Right lung (tissue), 10 donors: ENCODE results near the gene SPTBN1. TPM values are rescaled to one million over a fixed set of nuclear protein-coding genes. Genes with fewer than 3 reads are reported as not detected.
A peak's percentile ranks its signal among the peaks of the same experiment; 100 is the strongest.

Experiments
- DNase-seq, 2 donors: peaks; one replicate each; pipeline ENCODE4 v3.0.0-alpha.2; 2013
- long read RNA-seq, 8 donors: transcript quantifications; one replicate each; lab custom pipeline, GENCODE V29; 2026
- polyA plus RNA-seq, 5 donors: library from polyadenylated mRNA; unstranded; fragments of 120-200 nt; gene quantifications; one replicate each; pipeline versions ENCODE4 v1.2.1 to v1.2.3, GENCODE V29; 2013; ENCODE audit warnings: inconsistent platforms in 1 of 5, low replicate concordance in 1 of 5; ENCODE audit not compliant: insufficient read length in 5 of 5, insufficient read depth in 1 of 5

SPTBN1 gene
- polyA plus RNA-seq, result 100 to 1,000 TPM; 413 to 552 (median 522) TPM
- long read RNA-seq, donor 1, full-length matches to known transcripts, result 47 of 147 reads
- long read RNA-seq, donor 1, partial matches to known transcripts, result 100 of 147 reads
- long read RNA-seq, donor 1, other reads (novel, unspliced or antisense), result 0 of 147 reads
- long read RNA-seq, donor 2, full-length matches to known transcripts, result 15 of 321 reads
- long read RNA-seq, donor 2, partial matches to known transcripts, result 306 of 321 reads
- long read RNA-seq, donor 2, other reads (novel, unspliced or antisense), result 0 of 321 reads
- long read RNA-seq, donor 3, transcript SPTBN1-204 (4 exons, 3,332 nt), result major isoform, 31 of 72 reads
- long read RNA-seq, donor 3, partial matches to known transcripts, result 41 of 72 reads
- long read RNA-seq, donor 3, other reads (novel, unspliced or antisense), result 0 of 72 reads
- long read RNA-seq, donor 4, transcript SPTBN1-204 (4 exons, 3,332 nt), result major isoform, 32 of 509 reads
- long read RNA-seq, donor 4, partial matches to known transcripts, result 477 of 509 reads
- long read RNA-seq, donor 4, other reads (novel, unspliced or antisense), result 0 of 509 reads
- long read RNA-seq, donor 5, full-length matches to known transcripts, result 38 of 764 reads
- long read RNA-seq, donor 5, partial matches to known transcripts, result 726 of 764 reads
- long read RNA-seq, donor 5, other reads (novel, unspliced or antisense), result 0 of 764 reads
- long read RNA-seq, donor 6, full-length matches to known transcripts, result 33 of 113 reads
- long read RNA-seq, donor 6, partial matches to known transcripts, result 80 of 113 reads
- long read RNA-seq, donor 6, other reads (novel, unspliced or antisense), result 0 of 113 reads
- long read RNA-seq, donor 7, transcript SPTBN1-204 (4 exons, 3,332 nt), result major isoform, 30 of 92 reads
- long read RNA-seq, donor 7, partial matches to known transcripts, result 62 of 92 reads
- long read RNA-seq, donor 7, other reads (novel, unspliced or antisense), result 0 of 92 reads
- long read RNA-seq, donor 8, transcript SPTBN1-204 (4 exons, 3,332 nt), result major isoform, 7 of 21 reads
- long read RNA-seq, donor 8, partial matches to known transcripts, result 14 of 21 reads
- long read RNA-seq, donor 8, other reads (novel, unspliced or antisense), result 0 of 21 reads

DNA sequence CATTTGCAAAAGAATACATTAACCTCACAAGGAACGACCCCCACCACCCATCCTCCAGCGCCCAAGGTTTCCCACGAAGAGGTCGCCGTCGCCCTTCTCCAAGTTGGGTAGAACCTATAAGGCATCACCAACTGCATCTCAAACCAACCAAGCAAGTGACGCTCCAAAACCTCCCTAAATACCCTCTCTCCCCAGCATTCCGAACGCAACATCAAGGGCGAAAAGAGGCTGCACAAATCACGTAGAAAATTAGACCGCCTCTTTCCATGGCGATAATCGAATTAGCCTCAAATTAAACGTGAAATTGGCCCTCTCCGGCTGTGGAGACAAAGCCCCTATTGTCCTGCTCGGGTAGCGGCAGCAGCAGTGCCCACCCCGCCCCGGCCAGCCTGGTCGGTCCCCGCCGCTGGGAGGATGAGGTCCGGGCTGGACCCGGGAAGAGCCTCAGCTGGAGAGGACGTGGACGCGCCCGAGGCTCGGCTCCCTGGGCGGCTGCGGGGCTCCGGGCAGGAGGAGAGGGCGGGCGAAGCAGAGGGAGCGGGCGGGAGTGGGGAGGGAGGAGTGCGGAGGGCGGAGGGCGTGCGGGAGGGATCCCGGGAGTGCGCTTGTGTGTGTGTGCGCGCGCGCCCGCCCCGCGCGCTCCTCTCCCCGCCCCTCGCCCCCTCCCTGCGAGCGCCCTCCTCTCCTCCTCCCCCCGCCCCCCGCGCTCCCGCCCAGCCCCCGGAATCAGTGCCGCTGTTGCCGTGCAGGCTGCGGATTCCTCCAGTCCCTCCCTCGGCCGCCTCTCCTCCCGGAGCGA lies at the start of gene SPTBN1:
Gene SPTBN1 (plus strand): TSS at position 765 of the 799 bp plus-strand sequence. CDS start 70,092 bp downstream, outside the sequence.
- peak; percentile 96 to 97 for DNase-seq

DNA sequence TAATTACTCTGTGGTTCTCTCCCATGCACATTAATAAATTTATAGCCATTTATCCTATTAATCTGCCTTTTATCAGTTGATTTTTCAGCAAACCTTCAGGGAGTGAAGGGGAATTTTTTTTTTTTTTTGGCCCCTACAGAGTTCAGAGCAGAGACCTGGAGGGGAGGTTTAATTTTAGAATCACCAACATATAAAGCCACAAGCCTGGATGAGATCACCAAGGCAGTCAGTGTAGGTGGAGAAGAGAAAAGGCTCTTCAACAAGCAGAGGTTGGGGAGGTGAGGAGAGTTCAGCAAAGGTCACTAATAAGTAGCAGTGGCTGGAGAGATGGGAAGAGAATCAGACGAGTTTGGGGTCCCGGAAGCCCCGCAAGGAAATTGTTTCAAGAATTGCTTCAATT lies 48.4 kb upstream of the SPTBN1 start:
- DNase-seq, result no peak

DNA sequence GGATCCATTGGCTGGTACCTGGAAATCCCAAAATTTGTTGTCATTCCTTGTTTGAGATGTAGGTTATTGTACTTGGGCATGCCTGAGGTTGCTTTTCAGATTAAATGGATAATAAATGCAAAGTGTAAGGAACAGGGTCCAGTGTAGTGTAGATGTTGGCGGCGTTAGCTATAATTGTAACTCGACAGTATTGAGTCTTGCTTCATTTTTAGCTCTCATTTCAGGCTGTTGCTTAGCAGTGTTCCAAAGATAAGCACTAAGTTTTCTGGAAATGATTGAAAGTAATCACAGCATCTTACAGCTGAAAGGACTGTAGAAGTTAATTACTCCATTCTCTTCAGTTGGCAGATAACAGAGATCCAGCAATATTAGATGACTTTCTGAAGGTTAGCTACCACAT lies 47.8 kb upstream of the SPTBN1 start:
- no peak for DNase-seq

DNA sequence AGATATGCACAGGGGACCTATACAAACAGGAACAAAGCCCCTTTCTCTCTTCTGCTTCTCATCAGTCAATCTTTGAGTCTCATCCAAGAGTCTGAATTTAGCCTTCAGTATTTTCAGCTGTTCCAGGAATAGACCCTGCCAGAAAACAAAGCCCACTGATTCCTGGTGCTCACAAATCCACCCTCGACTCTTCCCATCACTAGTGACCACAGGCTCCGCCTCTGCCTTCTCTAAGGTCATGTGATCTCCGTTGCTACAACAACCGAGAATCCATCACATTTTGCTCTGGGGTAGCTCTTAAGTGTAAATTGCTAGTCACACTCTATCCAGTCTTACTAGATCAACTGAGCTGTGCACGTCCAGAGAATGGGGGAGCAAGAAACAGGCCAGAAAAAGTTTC lies 46.4 kb upstream of the SPTBN1 start:
- no peak for DNase-seq

DNA sequence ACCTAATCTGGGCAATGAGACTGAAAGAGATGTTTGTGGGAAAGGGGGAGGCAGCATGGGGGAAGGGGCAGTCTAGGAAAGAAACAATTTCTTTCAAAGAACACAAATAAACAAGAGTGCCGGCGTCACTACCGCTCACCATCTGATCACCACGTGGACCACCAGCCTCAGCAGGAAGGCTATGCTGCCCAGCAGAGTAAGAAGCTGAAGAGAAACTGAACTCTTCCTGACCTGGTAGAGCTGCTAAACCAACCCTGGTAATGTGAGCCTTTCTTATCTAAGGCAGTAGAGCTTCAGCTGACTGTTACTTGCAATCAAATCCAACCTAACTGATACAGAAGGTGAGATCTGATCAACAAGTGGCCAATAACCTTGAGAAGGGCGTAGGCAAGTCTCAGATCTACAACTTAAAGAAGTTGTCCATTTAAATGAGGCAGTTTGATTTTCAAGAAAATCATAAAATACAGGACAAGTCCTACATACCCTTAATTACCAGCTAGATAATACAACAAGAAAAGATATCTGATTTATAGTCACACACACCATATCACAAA lies 44.2 kb upstream of the SPTBN1 start:
- no peak for DNase-seq

DNA sequence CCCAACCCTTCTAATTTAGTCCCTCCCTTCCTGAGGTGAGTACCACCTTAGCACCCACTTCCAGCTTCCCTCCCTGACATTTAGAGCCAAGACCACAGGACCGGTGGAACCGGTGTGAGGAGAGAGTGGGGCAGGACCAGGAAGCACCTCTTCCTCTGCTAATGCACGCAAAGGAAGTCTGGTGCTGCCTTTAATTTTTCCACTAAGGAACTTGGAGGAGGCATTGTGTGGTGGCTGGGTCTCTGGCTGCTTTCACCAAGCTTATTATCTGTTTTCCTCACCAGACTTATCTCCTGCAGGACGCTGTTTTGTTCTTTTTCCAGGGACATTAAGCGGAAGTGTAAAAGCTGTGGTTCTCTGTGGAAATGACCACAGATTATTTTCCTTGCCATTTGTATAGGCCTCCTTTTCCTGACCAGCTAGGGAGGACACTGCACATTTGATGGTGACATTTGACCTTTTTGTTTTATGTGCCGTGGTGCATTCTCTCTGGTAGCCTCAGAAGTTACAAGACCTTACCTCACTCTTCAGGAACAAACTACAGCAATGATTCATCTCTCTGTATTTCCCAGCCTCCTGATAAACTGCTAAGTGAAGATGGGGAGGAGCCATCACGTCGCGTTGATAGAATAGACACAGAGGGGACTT lies 39.8 kb upstream of the SPTBN1 start:
- no peak for DNase-seq

DNA sequence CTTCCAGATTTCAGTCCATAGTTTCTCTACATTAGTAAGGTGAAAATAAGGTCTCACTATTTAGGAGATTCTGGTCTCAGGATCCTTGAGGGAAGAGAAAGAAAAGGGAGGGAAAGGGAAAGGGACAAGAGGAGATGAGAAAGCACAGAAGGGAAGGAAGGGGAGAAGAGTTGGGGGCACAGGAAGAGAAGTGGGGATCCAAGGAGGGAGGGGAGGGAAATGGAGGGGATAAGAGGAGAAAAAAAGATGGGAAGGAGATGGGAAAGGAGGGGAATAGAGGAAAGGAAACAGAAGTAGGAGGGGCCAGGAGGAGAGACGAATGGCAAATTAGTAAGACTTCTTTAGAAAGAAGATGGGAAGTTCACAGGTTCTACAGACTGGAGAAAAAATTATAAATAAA lies 39.2 kb upstream of the SPTBN1 start:
- no peak for DNase-seq

DNA sequence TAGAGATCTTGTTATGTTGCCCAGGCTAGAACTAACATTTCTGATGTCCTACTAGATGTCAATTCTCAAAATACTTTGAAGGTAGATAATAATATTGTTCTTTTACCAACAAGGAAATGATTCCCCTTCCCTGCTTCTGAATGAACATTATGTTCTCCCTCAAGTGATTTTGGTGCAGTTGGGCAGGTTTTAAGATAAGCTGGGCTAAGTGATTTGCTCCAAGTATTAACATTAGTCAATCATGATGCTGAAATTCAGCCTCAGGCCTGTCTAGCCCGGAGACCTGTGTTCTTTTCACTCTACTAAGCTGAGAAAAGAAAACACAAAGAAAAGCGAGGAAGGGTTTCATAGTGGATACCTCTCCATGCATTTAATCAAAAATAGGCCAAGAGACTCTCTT lies 38.5 kb upstream of the SPTBN1 start:
- no peak for DNase-seq

DNA sequence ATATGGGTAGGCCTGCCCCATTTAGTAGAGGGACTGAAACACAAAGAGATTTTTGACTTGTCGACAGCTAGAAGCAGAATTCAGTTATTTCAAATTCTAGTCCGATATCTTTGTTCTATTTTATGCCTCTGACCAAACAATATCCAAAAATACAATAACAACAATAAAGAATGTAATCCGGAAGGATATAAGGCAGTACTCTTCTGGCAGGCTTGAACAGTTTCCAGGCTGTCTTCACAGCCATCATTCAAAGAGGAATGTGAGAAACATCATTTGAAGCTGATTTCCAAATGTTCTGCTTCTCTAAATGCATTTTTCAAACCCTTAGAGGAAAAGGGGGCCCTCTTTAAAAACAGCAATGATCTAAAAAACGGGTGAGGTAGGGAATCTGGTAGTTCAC lies 36.7 kb upstream of the SPTBN1 start:
- DNase-seq, result no peak

DNA sequence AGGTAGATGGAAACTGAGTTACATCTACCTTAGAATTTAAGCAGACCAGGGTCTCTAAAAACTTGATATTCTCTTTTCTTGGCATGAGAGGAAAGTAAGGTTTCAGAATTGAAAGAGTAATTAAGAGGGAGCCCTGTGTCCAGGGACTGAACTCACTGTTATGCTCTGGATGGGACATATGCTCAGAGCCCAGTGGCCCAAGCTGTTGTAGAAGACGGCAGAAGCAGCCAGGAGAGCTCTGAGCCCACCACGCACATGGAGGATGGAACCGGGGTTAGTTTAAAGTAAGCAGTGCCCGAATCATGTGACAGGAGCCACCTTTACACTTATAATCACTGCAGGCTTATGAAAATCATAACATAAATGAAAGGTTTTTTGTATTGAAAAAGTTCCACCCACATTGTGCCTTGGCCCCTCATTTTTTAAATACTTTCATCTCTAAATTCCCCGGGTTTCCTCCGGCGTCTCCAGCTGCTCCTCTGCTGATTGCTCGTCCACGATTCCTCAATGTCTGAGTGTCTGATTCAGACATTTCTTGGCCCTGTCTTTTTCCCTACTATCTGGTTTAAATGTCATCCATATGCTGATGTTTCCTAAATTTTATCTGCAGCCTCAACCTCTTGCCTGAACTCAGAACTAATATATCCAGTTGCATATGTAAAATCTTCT lies 36.1 kb upstream of the SPTBN1 start:
- DNase-seq, result no peak

DNA sequence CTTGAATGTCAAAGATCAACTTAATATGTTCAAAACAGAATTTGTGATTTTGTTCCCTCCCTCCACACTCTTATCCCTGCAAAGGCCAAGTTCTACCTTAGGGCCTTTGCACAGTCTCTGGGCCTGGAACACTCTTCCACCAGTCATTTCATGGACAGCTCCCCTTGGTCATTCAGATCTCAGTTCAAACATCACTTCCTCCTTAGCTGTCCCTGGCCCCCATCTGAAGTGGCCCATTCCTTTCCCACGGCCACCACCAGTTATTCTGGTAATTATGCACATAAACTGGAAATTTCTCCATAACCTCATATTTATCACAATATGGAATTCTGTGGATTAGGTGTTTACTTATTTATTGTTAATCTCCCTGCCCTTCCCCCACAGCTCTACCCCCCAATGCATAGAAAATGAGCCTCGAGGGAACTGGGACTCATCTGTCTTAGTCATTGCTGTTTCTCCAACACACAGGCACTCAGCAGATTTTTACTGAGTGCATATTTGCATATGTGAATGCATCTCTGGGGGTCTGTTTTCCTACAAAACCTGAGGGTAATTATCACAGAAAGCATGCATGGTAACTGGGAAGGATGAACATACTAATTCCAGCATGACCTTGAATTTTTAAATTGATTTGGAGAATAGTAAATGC lies 35.5 kb upstream of the SPTBN1 start:
- DNase-seq, result no peak

DNA sequence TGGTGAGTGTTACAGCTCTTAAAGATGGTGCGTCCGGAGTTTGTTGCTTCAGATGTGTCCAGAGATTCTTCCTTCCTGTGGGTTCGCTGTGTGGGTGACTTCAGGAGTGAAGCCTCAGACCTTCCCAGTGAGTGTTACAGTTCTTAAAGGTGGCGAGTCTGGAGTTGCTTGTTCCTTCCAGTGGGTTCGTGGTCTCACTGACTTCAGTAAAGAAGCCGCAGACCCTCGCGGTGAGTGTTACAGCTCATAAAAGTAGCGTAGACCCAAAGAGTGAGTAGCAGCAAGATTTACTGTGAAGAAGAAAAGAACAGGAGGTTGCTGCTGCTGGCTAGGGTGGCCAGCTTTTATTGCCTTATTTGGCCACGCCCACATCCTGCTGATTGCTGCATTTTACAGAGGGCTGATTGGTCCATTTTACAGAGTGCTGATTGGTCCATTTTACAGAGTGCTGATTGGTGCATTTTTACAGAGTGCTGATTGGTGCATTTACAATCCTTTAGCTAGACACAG lies 34.0 kb upstream of the SPTBN1 start:
- no peak for DNase-seq

DNA sequence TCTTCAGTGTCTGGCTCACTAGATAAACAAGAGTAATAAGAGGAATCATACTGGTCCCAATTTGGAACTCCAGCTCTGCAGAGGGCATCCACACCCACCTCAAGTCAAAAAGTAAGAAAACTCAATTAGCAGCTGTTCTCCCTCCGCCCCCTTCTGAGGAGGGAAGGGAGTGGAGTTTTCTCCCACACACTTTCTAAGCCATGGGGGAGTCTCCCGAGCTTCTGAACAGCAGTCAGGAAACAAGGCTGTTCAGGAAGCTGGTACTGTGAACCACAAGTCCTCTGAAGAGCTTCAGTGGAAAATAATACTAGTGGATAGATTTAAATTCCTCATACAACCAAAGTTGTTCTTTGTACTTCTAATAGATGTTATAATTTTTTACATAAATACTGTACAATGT lies 32.9 kb upstream of the SPTBN1 start:
- no peak for DNase-seq

DNA sequence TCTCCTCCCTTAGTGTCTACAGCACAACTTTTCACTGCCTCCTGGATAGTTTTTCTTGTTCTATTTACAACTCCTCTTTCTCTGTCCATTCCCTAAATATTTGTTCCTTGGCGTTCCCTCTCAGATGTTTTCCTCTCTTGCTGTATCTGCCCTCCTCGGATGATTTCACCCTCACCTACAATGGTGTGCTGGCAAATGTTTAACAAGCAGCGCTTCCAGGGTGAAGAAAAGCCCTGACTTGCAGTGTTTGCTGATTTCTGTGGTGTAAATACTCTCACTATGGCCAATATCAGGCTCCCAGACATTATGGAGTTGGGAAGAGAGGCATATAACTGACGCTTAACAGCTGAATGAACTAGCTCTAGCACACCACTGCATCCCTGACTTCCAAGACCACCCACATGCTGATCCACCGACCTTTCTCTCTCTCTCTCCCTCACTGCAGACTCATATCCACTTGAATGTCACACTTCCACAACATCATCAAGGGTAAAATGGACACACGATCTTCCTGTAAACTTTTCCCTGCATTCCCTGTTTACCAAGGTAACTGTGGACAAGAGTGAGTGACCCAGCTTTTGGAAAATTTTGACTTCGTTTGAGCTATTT lies 31.5 kb upstream of the SPTBN1 start:
- no peak for DNase-seq

DNA sequence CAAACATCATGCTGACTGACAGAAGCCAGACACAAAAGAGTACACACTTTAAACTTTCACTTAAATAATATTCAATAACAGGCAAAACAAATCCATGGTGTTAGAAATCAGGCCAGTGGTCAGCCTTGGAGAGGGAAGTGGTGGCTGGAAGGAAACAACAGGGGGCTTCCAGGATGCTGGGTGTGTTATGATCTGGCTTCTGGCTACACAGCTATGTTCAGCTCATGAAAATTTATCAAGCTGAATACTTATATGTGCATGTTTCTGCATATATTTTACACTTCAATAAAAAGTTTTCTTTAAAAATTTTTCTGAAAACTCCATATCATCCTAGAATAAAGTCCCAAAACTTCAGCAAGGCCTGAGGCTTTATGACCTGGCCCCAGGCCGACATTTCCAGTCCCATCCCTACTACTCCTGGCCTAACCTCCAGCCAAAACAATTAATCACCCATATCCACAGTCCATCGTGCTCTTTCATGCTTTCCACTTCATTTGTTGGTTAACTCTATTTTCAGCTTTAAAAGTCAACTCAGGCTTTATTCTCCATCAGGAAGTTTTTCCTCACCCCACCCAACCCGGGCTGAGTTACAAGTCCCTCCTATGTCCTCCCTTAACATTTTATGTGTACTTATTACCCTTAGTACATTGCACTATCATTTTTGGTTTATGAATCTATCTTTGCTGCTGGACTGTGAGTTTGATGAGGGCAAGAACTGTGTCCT lies 27.9 kb upstream of the SPTBN1 start:
- DNase-seq, result no peak

DNA sequence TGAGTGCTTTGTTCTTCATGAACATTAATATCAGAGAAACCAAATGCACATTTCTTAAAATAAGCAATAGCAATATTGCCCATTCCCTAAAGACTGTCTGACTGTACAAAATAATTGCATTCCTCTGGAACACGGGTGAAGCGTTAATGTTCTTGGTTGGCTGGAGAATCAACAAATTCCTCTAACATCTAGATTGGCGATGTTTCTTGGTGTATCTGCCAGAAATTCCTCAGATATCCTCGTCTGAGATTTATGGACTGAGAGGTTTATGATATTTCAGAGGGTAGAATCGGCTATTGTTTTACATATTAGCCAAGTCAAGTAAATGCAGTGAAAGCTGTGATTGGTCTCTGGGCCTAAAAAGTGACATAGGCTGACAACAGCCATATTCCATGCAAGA lies 27.1 kb upstream of the SPTBN1 start:
- peak; percentile 73 for DNase-seq

DNA sequence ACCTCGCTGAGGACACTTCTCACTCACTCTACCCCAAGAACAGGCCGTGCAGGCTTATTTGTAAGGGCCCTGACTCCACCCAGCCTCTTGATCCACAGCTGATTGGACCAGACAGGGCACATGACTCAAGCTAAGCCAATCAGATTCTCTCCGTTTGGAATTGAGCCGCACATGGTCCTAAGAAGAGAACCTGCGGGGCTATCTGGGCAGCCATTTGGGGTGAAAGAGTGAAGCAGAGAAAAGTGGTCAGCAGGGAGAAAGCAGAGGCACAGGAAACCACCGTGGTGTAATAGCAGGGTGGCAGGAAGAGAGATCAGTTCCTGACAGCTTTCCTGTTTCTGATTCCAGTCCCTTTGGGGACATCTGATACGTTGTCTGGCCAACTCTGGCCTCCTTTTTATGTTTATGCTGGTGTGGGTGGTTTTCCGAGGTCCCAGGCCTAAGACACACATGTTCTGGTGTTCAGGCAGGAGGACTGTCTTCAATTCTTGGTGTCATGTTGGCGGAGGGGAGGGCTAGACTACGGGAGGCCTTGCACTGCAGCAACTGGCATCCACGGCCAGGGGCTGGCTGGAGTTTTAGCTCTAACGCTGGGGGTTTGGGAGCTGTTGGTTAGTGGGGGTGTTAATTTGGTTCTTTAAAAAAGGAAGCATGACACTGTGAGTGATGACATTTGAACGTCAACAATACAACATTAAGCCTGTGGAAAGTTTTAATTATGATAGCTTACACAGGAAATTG lies 26.1 kb upstream of the SPTBN1 start:
- DNase-seq, result no peak
